Glomerular visceral epithelial cell (primary cell): ENCODE results near the gene SNRNP27.

Experiments used
- DNase-seq: peaks from one replicate; pipeline ENCODE4 v3.0.0-alpha.2; 2016; ENCODE audit errors: extremely low spot score

SNRNP27 gene

GRCh38 chr2:69916106-69916505 is 22.4 kb downstream of the SNRNP27 start:
- DNase-seq = no peak

GRCh38 chr2:69917852-69918251 is 24.1 kb downstream of the SNRNP27 start:
- DNase-seq = peak; percentile 50

GRCh38 chr2:69918401-69918800 is 24.6 kb downstream of the SNRNP27 start:
- DNase-seq = no peak

- DNase-seq = no peak
These were observed 29.4 kb downstream of the SNRNP27 start for GRCh38 chr2:69923116-69923515.

GRCh38 chr2:69926849-69927515 is 33.2 kb downstream of the SNRNP27 start:
- no peak for DNase-seq

- no peak for DNase-seq
These were observed 38.3 kb downstream of the SNRNP27 start for GRCh38 chr2:69931832-69932595.

- DNase-seq = no peak
These were observed 38.8 kb downstream of the SNRNP27 start for GRCh38 chr2:69932596-69932922.

GRCh38 chr2:69933254-69933828 is 39.6 kb downstream of the SNRNP27 start:
- no peak for DNase-seq

- DNase-seq = peak; percentile 52
These were observed 40.3 kb downstream of the SNRNP27 start for GRCh38 chr2:69933839-69934613.

- no peak for DNase-seq
These were observed 40.8 kb downstream of the SNRNP27 start for GRCh38 chr2:69934614-69934908.

- DNase-seq = no peak
These were observed 41.3 kb downstream of the SNRNP27 start for GRCh38 chr2:69935011-69935410.

GRCh38 chr2:69936906-69937305 is 43.1 kb downstream of the SNRNP27 start:
- no peak for DNase-seq

- DNase-seq = no peak
These were observed 44.2 kb downstream of the SNRNP27 start for GRCh38 chr2:69937968-69938367.

GRCh38 chr2:69939722-69940121 is 46.0 kb downstream of the SNRNP27 start:
- DNase-seq = no peak

GRCh38 chr2:69940691-69941090 is 46.9 kb downstream of the SNRNP27 start:
- no peak for DNase-seq

- DNase-seq = no peak
These were observed 49.5 kb downstream of the SNRNP27 start for GRCh38 chr2:69943000-69943842.

- no peak for DNase-seq
These were observed 50.2 kb downstream of the SNRNP27 start for GRCh38 chr2:69943843-69944525.

GRCh38 chr2:69944756-69945155 is 51.0 kb downstream of the SNRNP27 start:
- DNase-seq = no peak

- no peak for DNase-seq
These were observed 51.7 kb downstream of the SNRNP27 start for GRCh38 chr2:69945441-69945840.

GRCh38 chr2:69945941-69946340 is 52.2 kb downstream of the SNRNP27 start:
- DNase-seq = no peak
